Testis (tissue), 3 donors: ENCODE results near the gene RS1. TPM values are rescaled to one million over a fixed set of nuclear protein-coding genes. Genes with fewer than 3 reads are reported as not detected.

ENCODE experiments used
- DNase-seq: peaks from one replicate; pipeline ENCODE4 v3.0.0-alpha.2; 2019
- H3K27ac ChIP-seq, 2 donors: fragments of 200-600 bp; sonication (generic); one replicate each; pipeline ENCODE4 v1.5.1; 2019
- H3K27me3 ChIP-seq: fragments of 200-600 bp; sonication (generic); one replicate; pipeline ENCODE4 v1.5.1; 2019
- H3K36me3 ChIP-seq: fragments of 200-600 bp; sonication (generic); one replicate; pipeline ENCODE4 v1.5.1; 2017; ENCODE audit warnings: low read depth; ENCODE audit errors: missing control alignments
- H3K4me1 ChIP-seq: fragments of 200-600 bp; sonication (generic); one replicate; pipeline ENCODE4 v1.5.1; 2019
- H3K4me3 ChIP-seq, 2 donors: fragments of 200-600 bp; sonication (generic); one replicate each; pipeline ENCODE4 v1.5.1; 2017 to 2019
- H3K9me3 ChIP-seq: fragments of 200-600 bp; sonication (generic); one replicate; pipeline ENCODE4 v1.5.1; 2017
- POLR2A ChIP-seq: fragments of 450-650 bp; IDR thresholded peaks from one replicate; pipeline ENCODE4 v1.6.1; 2017; ENCODE audit warnings: antibody characterized with exemption, mild to moderate bottlenecking, moderate library complexity
- WGBS, 2 donors: methylation state at CpG; one replicate each; pipeline ENCODE4 v1.1.5; 2018; 5-methylcytosine and 5-hydroxymethylcytosine counted together
- intact Hi-C: fragments of 100-400 bp; cut with DNase I; formaldehyde crosslinking; loops from one replicate; pipeline ENCODE4 v1.15.1; 2023; ENCODE audit warnings: low total_unique reads
- polyA plus RNA-seq: library from polyadenylated mRNA; stranded (reverse); fragments of 350-450 nt; fragmentation: Illumina TruSeq; extraction: RNeasy Lipid Tissue Mini Kit (QIAGEN cat#74804); gene quantifications from one replicate; pipeline ENCODE4 v1.2.3, GENCODE V29; 2014; ENCODE audit warnings: low read depth, low replicate concordance; ENCODE audit not compliant: insufficient read depth
- total RNA-seq, 2 donors: library from RNA; depleted of rRNA; stranded (reverse); fragments of >200 nt; gene quantifications; one replicate each; pipeline ENCODE4 v1.2.3, GENCODE V29; 2016
- TF ChIP-seq, protein P1 (sequence below), 3 experiments: fragments of 450-650 bp in 2 of 3; fragments of 200-600 bp in 1 of 3; sonication (generic) in 1 of 3; IDR thresholded peaks; one replicate each; pipeline ENCODE4 v1.5.1; 2016 to 2019; ENCODE audit warnings: antibody characterized with exemption in 3 of 3, mild to moderate bottlenecking in 2 of 3, moderate library complexity in 1 of 3

Gene RS1
- total and polyA plus RNA-seq, 3 donors from 2014 or later: not detected

DNA sequence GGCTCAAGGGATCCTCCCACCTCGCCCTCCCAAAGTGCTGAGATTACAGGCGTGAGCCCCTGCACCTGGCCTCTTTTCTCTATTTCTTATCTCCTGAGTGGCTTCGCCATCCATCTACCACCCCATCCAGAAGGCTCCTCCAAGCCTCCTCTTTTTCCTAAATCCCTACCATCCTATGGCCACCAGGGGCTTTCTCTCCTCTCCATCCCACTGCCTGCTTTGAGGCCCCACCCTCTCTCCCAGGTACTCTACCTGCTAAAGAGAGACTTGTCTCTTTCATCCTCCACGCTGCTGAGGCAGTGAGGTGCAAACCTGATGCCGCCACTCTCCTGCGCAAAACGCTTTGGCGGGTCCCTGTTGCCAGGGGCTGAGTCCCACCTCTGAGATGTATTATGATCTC, 7.0 kb downstream of the RS1 start:
- Histone ChIP-seq H3K9me3 (no peaks in the 10 kb centered on the region), H3K27ac (no peak overlapping the region), H3K27me3 (no peaks in the 10 kb centered on the region), H3K4me1 (no peaks in the 10 kb centered on the region), H3K4me3 (no peak overlapping the region), H3K36me3 (no peaks in the 10 kb centered on the region)
- WGBS, 2 donors: 87 to 88% methylated on average over 7 to 8 of the region's 8 CpGs
- intact Hi-C loops: no loop called here
- TF ChIP-seq, protein P1, sequence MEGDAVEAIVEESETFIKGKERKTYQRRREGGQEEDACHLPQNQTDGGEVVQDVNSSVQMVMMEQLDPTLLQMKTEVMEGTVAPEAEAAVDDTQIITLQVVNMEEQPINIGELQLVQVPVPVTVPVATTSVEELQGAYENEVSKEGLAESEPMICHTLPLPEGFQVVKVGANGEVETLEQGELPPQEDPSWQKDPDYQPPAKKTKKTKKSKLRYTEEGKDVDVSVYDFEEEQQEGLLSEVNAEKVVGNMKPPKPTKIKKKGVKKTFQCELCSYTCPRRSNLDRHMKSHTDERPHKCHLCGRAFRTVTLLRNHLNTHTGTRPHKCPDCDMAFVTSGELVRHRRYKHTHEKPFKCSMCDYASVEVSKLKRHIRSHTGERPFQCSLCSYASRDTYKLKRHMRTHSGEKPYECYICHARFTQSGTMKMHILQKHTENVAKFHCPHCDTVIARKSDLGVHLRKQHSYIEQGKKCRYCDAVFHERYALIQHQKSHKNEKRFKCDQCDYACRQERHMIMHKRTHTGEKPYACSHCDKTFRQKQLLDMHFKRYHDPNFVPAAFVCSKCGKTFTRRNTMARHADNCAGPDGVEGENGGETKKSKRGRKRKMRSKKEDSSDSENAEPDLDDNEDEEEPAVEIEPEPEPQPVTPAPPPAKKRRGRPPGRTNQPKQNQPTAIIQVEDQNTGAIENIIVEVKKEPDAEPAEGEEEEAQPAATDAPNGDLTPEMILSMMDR (IDR thresholded peaks at IDR 0.05): no peak
- TF ChIP-seq POLR2A: no peak
- no peak for DNase-seq

DNA sequence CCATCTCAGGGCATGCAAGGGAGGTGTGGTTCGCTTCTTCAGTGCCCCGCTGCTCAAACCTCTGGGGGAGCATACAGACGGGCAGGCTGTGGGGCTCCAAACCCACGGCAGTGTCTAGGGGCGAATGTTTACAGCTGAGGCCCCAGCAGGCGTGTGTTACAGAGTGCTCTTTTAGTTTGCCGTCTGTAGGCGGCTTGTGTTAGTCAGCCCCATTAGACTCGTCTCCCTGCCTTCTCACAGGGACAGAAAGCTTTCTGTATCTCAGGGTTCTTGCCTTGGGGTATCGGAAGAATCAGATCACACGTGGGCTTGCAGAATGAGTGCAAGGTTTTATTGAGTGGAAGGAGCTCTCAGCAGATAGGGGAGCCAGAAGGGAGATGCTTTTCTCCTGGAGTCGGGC, 10.6 kb downstream of the RS1 start:
- no peak for DNase-seq
- Histone ChIP-seq H3K9me3 (no peaks in the 10 kb centered on the region), H3K4me3 (no peak overlapping the region), H3K27me3 (no peaks in the 10 kb centered on the region), H3K36me3 (no peaks in the 10 kb centered on the region), H3K27ac (no peak overlapping the region), H3K4me1 (no peaks in the 10 kb centered on the region)
- WGBS, 2 donors: 82% methylated on average over 6 of the region's 12 CpGs; no CpG with 5 or more reads in 1 of the 2 donors
- intact Hi-C loops: no loop called here
- TF ChIP-seq POLR2A: no peak
- TF ChIP-seq, protein P1 (IDR thresholded peaks at IDR 0.05): no peak

DNA sequence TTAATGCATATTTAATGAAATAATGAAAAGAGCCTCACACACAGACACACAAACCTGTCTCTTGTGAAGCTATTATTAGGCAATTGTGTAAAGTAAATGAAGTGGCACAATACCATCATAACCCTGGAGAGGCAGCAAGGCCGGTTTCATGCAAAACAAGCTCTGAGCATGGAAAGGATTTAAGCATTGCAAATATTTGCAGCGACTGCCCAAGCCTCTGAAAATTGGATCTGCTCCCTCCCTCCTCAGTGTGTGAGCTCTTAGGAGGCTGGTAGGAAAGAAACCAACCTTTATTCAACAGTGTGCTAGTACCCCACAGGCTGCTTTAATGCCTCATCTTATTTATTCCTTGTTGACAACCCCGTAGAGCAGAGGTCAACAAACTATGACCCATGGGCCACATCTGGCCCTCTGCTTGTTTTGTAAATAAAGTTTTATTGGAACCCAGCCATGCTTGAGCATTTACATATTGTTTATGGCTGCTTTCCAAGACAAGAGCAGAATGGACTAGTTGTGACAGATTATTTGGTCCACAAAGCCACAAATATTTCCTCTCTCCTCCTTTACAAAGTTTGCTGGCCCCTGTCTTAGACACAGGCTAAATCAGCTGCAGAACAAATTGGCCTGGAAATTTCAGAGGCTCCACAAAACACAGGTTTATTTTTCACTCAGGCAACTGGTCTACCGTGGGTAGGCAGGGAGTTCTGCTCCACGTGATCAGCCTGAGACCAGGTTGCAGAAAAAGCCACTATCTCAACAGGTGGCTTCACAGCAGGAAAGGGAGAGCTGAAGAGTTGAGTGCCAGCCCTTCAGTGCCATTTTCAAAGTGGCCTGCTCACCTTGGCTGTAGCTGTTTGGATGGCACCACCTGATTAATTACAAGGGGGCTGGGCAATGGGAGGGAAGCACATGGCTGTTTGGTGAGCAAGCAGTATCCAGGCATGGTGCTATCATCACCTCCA, 16.8 kb downstream of the RS1 start:
- intact Hi-C loops: no loop called here
- H3K9me3 ChIP-seq: no peaks in the 10 kb centered on the region
- H3K36me3 ChIP-seq: no peaks in the 10 kb centered on the region
- no peak for DNase-seq
- no peak overlapping the region for H3K4me3 ChIP-seq
- TF ChIP-seq, protein P1 (IDR thresholded peaks at IDR 0.05): no peak
- no peak for TF ChIP-seq POLR2A
- no peaks in the 10 kb centered on the region for H3K27me3 ChIP-seq
- H3K4me1 ChIP-seq: no peaks in the 10 kb centered on the region
- H3K27ac ChIP-seq: no peak overlapping the region
- 69 to 83% methylated on average over 5 of the region's 5 CpGs for WGBS, 2 donors

DNA sequence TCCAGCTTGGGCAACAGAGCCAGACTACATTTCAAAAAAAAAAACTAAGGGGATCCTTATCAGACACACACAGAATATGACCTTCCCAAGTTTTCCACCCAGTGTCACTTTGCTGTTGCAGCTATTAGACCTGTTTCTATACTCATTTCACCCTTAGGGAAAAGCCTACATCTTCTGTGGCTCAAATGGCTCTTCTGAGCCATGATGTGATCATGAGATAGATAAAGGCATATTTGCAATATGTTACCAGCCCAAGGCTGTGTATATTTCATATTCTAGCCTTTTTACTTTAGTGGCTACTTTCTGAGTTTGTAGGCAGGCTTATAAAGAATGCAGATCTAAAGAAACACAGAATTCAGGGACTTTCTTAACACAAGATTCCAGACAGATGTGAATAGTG, 19.3 kb downstream of the RS1 start:
- DNase-seq: no peak
- Histone ChIP-seq H3K9me3 (no peaks in the 10 kb centered on the region), H3K4me1 (no peaks in the 10 kb centered on the region), H3K4me3 (no peak overlapping the region), H3K27ac (no peak overlapping the region), H3K27me3 (no peaks in the 10 kb centered on the region), H3K36me3 (no peaks in the 10 kb centered on the region)
- TF ChIP-seq, protein P1 (IDR thresholded peaks at IDR 0.05): no peak
- TF ChIP-seq POLR2A: no peak
- intact Hi-C loops: no loop called here

DNA sequence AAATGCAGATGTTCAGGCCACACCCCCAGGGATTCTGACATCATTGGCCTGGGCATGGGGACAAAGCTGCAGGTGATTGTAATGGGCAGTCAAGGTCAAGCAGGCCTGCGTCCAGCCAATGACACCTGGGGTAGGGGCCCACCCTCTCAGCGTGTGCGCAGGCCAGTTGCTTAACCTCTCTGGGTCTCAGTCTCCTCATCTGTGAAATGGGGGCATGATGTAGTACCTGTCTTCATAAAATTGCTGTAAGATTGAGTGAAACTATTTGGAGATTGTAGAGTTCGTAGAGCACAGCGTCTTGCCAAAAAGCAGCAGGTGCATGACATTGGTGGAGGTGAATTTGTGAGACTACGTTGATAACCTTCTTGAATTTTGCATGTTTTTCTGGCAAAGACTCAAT, 21.2 kb downstream of the RS1 start:
- DNase-seq: no peak
- Histone ChIP-seq H3K27ac (no peak overlapping the region), H3K36me3 (no peaks in the 10 kb centered on the region), H3K4me3 (no peak overlapping the region), H3K9me3 (no peaks in the 10 kb centered on the region), H3K4me1 (no peaks in the 10 kb centered on the region), H3K27me3 (no peaks in the 10 kb centered on the region)
- TF ChIP-seq, protein P1 (IDR thresholded peaks at IDR 0.05): no peak
- 91 to 100% methylated on average over 2 to 6 of the region's 6 CpGs for WGBS, 2 donors
- intact Hi-C loops: no loop called here
